A673 (cell line): ENCODE data around the gene MBNL2. TPM values are rescaled to one million over a fixed set of nuclear protein-coding genes. Genes with fewer than 3 reads are reported as not detected.

Experiments used
- BruUV-seq: library from RNA; stranded (reverse); fragments of 400-500 nt; replicated peaks from 2 replicates; lab custom pipeline; 2021; lab: Mats Ljungman, UMichigan
- CTCF ChIA-PET: fragments of 300-600 bp; sonication (Branson Sonifier 250); formaldehyde crosslinking; loops from one replicate; lab custom pipeline; 2022; ENCODE audit warnings: antibody characterized with exemption; lab: Charles Lee
- POLR2A ChIA-PET: fragments of 300-600 bp; sonication (Branson Sonifier 250); formaldehyde crosslinking; loops from one replicate; lab custom pipeline; 2022; ENCODE audit warnings: antibody characterized with exemption; ENCODE audit not compliant: low non-redundant PET; lab: Charles Lee
- DNase-seq: peaks from one replicate; pipeline ENCODE4 v3.0.0-alpha.2; 2015; ENCODE audit warnings: low spot score
- H3K27ac ChIP-seq: fragments of 200-600 bp; sonication (generic); 2 replicates; pipeline ENCODE4 v1.5.1; 2016; ENCODE audit warnings: mixed run types, low read depth, mild to moderate bottlenecking, mixed read lengths, antibody characterized with exemption, low read length; ENCODE audit not compliant: poor library complexity, severe bottlenecking
- H3K27me3 ChIP-seq: fragments of 200-600 bp; sonication (generic); replicated peaks from 2 replicates; pipeline ENCODE4 v1.6.1; 2017; ENCODE audit warnings: mixed run types, low read depth, mild to moderate bottlenecking, mixed read lengths, antibody characterized with exemption, low read length; ENCODE audit not compliant: insufficient read depth, poor library complexity
- H3K36me3 ChIP-seq: fragments of 200-600 bp; sonication (generic); 2 replicates; pipeline ENCODE4 v1.6.1; 2016; ENCODE audit warnings: mixed run types, mild to moderate bottlenecking, mixed read lengths, antibody characterized with exemption, low read length; ENCODE audit not compliant: insufficient read depth, poor library complexity, severe bottlenecking
- H3K4me1 ChIP-seq: fragments of 200-600 bp; sonication (generic); 2 replicates; pipeline ENCODE4 v1.6.1; 2017; ENCODE audit warnings: mixed run types, mild to moderate bottlenecking, mixed read lengths, antibody characterized with exemption, low read length; ENCODE audit not compliant: insufficient read depth, poor library complexity, severe bottlenecking
- H3K4me3 ChIP-seq: fragments of 200-600 bp; sonication (generic); 2 replicates; pipeline ENCODE4 v1.5.1; 2016; ENCODE audit warnings: low read depth, mixed run types, mild to moderate bottlenecking, mixed read lengths, low read length; ENCODE audit not compliant: poor library complexity, severe bottlenecking
- H3K9me3 ChIP-seq: fragments of 200-600 bp; sonication (generic); 2 replicates; pipeline ENCODE4 v1.6.1; 2016; ENCODE audit warnings: mixed run types, low read depth, mild to moderate bottlenecking, mixed read lengths, antibody characterized with exemption, low read length; ENCODE audit not compliant: poor library complexity, severe bottlenecking
- CTCF ChIP-seq: fragments of 300-800, 200-600 bp; sonication (generic); conservative IDR thresholded peaks from 2 replicates; pipeline ENCODE4 v1.5.1; 2017; ENCODE audit warnings: low read depth, mild to moderate bottlenecking, antibody characterized with exemption, low read length, moderate library complexity, mixed read lengths
- EZH2 ChIP-seq: fragments of 200-600 bp; sonication (generic); IDR thresholded peaks from 2 replicates; pipeline ENCODE4 v1.6.1; 2017; ENCODE audit warnings: borderline replicate concordance, low read depth, mild to moderate bottlenecking, mixed read lengths, antibody characterized with exemption, low read length; ENCODE audit not compliant: poor library complexity, severe bottlenecking
- intact Hi-C: fragments of 100-400 bp; cut with micrococcal nuclease; formaldehyde crosslinking; loops from one replicate; pipeline ENCODE4 v1.10.0; 2022; ENCODE audit not compliant: unreplicated experiment
- total RNA-seq: library from RNA; stranded (reverse); gene quantifications from 2 replicates; pipeline ENCODE4 v1.2.3, GENCODE V29; 2021

MBNL2 gene
- total RNA-seq, 1 experiment from 2014 or later = 12.0 TPM

GRCh38 chr13:97384371-97384770 is 162.2 kb downstream of the MBNL2 start:
- Histone ChIP-seq H3K4me1 (no peaks in the 10 kb centered on the region), H3K27me3 (no peaks in the 10 kb centered on the region), H3K4me3 (no peak overlapping the region), H3K9me3 (no peaks in the 10 kb centered on the region), H3K36me3 (no peaks in the 10 kb centered on the region), H3K27ac (no peak overlapping the region)
- POLR2A ChIA-PET = no interaction called here
- CTCF ChIA-PET = no interaction called here
- TF ChIP-seq EZH2 (no peak), CTCF (no peak)
- no peak for DNase-seq
- intact Hi-C loops = no loop called here
- BruUV-seq = no TSS peak

- H3K4me3 ChIP-seq = no peak overlapping the region
- no peak for DNase-seq
- CTCF ChIA-PET = no interaction called here
Observed at GRCh38 chr13:97385146-97385545, 163.0 kb downstream of the MBNL2 start.

GRCh38 chr13:97385854-97386253 is 163.7 kb downstream of the MBNL2 start:
- H3K27ac ChIP-seq = no peak overlapping the region
- no peaks in the 10 kb centered on the region for H3K4me1 ChIP-seq
- H3K4me3 ChIP-seq = no peak overlapping the region
- no TSS peak for BruUV-seq
- no peaks in the 10 kb centered on the region for H3K9me3 ChIP-seq
- no peaks in the 10 kb centered on the region for H3K27me3 ChIP-seq
- ChIA-PET CTCF (no interaction called here), POLR2A (no interaction called here)
- DNase-seq = no peak
- H3K36me3 ChIP-seq = no peaks in the 10 kb centered on the region
- no peak for TF ChIP-seq EZH2
- no peak for TF ChIP-seq CTCF
- intact Hi-C loops = no loop called here

More at GRCh38 chr13:97385146-97385545, 163.0 kb downstream of the MBNL2 start:
- POLR2A ChIA-PET = no interaction called here
- Histone ChIP-seq H3K27ac (no peak overlapping the region), H3K27me3 (no peaks in the 10 kb centered on the region), H3K9me3 (no peaks in the 10 kb centered on the region), H3K4me1 (no peaks in the 10 kb centered on the region), H3K36me3 (no peaks in the 10 kb centered on the region)
- TF ChIP-seq CTCF (no peak), EZH2 (no peak)
- intact Hi-C loops = no loop called here
- BruUV-seq = no TSS peak
